ENCODE data around the gene OTOA.
"Not testable (repeated sequence)": the region's sequence is repeated elsewhere in the genome, so short reads cannot be mapped to it uniquely, and the experiment has no call there.

OTOA gene

DNA sequence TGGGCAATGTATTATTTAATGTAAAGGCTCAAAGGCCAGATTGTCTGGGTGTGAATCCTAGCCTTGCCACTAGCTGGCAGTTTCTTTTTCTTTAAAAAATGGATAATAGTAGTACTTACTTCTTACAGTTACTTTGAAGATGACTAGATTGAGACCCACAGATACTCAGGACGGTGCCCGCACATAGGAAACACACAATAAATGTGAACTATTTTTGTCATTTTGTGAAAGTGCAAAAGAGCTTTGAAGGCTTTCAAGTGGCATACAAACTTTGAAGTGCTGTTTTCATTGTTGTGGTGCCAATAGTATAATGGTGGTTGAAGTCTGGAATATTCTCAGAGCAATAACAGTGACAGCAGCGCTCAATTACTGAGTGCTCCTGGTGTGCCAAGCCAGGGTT is 63.6 kb downstream of the OTOA start:
- no peak for DNase-seq

- not testable (repeated sequence) for DNase-seq
Observed at GRCh38 chr16:21731233-21731632, 67.5 kb downstream of the OTOA start.

- DNase-seq: not testable (repeated sequence)
Observed at GRCh38 chr16:21740637-21741036, 76.9 kb downstream of the OTOA start.

DNA sequence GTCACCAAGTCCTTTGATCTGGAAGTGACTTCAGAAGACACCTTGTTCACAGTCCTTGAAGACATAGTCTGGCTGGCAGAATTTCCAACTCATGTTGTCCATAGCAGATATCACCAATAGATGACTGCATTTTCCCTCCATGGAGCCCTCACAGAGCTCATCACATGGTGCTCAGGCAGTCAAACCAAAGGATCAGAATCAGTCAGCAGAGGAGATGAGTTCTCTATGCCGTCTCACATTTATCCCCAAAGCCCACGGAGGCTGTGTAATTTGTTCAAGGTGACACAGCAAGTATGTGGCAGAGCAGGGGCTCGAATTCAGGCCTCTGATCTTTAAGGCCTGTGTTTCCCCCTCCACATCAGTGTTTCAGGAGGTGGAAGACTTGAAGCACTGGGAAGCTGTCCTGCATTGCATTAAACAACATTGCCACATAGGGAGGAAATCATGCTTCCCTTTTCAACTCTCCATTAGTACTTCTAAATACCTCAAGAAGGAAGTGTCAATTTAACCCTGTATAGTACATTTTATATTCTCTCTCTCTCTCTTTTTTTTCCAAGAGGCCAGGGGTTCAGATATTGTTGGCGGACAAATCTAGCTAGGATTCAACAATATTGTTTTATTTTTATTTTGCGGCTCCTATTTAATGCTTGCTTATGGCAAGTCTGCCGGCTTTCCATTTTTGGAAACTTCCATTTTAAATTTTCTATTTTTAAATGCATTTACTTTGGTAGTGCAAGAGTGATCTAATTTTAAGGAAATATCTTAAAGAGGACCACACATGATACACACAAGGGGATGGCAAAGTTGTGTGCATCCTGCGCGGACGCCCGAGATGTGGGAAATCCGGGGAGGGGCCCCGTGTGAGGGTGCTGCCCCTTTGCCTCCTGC is 92.7 kb downstream of the OTOA start:
- DNase-seq: peak in 1 of 5 donors; percentile 7

- not testable (repeated sequence) for DNase-seq
Observed at GRCh38 chr16:21757080-21757671, 93.4 kb downstream of the OTOA start.

- not testable (repeated sequence) for DNase-seq
Observed at GRCh38 chr16:21768280-21768679, 104.5 kb downstream of the OTOA start.

DNA sequence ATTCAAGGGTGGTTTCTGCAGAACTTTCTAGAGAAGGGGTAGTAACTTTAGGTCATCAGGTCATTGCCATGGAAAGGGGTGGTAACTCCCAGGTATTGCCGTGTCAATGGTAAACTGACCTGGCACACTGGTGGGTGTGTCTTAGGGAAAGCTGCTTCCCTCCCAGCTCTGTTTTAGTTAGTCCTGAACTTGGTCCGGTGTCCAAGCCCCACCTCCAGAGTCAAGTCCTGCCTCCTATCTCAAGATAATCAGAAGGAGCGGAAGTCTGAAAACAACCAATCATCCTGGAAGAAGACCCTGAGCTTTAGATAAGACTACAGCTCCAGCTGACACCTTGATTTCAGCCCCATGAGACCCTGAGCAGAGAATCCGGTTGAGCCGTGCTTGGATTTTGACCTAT is 105.0 kb downstream of the OTOA start:
- not testable (repeated sequence) for DNase-seq

- not testable (repeated sequence) for DNase-seq
Observed at GRCh38 chr16:21769284-21769683, 105.5 kb downstream of the OTOA start.

DNA sequence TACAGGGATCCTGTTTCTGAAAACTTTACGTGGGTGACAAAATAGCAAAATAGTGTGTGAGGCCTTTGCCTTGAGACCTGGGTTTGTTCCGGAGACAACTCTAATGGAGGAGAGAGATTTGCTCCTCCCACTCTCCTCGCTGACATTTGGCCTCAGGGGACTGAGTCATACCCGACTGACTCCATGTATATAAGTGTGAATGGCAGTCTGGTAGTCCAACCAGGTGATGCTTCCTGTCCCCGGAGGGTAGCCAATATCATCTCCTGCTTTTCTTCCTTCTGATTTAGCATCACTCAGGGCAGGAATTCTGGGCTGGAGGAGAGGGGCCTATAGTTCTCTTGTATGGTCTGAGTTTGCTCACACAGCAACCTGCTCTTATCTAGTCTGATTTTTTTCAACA is 106.8 kb downstream of the OTOA start:
- DNase-seq: not testable (repeated sequence)

DNA sequence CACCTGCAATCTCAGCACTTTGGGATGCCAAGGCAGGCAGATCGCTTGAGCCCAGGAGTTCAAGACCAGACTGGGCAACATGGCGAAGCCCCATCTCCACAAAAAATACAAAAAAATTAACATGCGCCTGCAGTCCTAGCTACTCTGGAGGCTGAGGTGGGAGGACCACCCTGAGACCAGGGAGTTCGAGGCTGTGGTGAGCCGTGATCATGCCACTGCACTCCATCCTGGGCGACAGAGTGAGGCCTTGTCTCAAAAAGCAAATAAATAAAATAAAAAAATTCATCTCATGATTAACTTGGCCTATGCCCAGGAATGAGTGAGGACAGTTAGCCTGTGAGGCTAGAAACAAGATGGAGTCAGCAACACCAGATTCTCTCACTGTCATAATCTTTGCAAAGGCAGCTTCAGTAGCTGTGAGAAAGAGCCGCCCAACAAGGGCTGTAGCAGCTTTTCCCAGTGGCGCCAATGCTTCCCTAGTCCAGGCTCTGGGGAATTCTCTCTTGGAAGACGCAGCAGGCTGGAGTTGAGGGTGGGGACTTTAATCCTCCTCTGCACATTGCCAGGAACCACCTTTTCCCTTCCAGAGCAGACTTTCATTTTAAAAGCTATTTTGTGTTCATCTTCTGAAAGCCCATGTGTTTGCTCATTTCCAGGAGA is 108.9 kb downstream of the OTOA start:
- DNase-seq: not testable (repeated sequence)

DNA sequence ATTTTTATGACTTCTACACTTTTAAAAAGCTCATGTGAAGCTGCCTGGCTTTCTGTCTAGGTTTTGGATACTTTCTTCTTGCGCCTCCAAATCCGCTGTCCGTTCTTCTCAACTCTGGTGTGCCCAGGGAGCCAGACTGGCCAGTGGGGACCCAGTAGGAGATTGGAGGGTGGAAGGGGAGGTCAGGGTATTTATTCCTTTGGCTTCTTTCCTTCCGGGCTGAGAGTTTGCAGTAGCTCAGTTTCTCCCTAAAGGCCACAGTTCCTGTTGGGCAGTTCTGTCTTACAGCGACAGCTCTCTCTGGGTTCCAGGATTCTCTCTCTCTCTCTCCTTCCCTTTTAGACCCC is 109.4 kb downstream of the OTOA start:
- not testable (repeated sequence) for DNase-seq

DNA sequence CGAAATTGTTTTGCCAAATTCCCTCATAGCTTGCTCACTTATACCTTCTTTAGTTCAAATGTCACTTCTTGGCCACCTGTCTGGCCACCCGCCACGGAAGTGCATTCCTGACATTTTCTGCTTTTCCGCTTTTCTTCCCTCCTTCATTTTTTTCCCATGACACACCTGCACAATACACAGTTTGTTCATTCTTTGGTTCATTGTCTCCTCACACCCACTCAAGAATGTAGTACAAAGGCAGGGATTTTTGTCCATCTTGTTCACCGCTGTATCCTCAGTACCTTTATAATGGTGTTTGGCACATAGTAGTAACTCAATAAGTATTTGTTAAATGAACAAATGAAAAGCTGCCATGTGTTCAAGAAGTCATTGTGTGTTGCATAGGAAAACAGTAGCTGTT is 116.8 kb downstream of the OTOA start:
- not testable (repeated sequence) for DNase-seq

- not testable (repeated sequence) for DNase-seq
Observed at GRCh38 chr16:21790506-21790905, 126.7 kb downstream of the OTOA start.

DNA sequence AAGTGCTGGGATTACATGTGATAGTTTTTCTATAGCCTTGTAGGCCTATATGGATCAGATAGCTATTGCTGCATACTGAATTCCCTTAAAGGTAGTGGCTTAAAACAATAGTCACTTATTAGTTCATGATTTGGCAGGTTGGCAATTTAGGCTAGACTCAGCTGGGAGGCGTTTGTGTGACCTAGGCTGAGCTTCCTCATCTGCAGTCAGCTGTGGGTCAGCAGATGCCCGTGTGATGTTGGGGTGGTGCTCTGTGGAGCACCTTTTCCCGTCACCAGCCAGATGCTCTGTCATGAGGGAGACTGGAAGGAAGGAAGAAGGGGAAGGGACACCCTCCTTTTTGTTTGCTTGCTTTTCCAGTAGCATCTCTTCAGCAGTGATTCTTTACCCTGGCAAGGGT is 129.5 kb downstream of the OTOA start:
- DNase-seq: not testable (repeated sequence)

GRCh38 chr16:21798601-21799000 is 134.8 kb downstream of the OTOA start:
- DNase-seq: not testable (repeated sequence)

GRCh38 chr16:21801538-21802374 is 138.0 kb downstream of the OTOA start:
- DNase-seq: not testable (repeated sequence)

DNA sequence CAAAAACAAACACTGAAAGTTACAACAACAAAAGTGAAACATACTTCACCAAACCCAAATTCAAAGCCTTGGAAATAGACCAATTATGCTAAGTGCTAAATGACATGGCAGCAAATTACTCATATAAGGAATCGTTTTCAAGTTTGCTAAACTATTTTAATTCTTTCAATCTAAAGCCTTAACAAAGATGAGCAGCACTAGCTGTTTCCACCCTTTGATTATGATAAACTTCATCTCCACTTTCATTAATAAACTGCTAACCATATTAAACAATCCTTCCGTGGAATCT is 138.6 kb downstream of the OTOA start:
- not testable (repeated sequence) for DNase-seq
